NK-92 (cell line): ENCODE data around the gene YAF2.
"Not testable (repeated sequence)": the region's sequence is repeated elsewhere in the genome, so short reads cannot be mapped to it uniquely, and the experiment has no call there.

Source experiments
- DNase-seq: peaks from one replicate; lab custom pipeline; 2025; ENCODE audit not compliant: unreplicated experiment; lab: John Stamatoyannopoulos, UW

YAF2 gene

GRCh38 chr12:42199007-42199406, 39.0 kb downstream of the YAF2 start:
- DNase-seq = no peak

GRCh38 chr12:42196723-42197603, 41.1 kb downstream of the YAF2 start:
- DNase-seq = no peak

- no peak for DNase-seq
These were observed 45.4 kb downstream of the YAF2 start for GRCh38 chr12:42192686-42193085.

GRCh38 chr12:42192258-42192657, 45.8 kb downstream of the YAF2 start:
- DNase-seq = no peak

DNA sequence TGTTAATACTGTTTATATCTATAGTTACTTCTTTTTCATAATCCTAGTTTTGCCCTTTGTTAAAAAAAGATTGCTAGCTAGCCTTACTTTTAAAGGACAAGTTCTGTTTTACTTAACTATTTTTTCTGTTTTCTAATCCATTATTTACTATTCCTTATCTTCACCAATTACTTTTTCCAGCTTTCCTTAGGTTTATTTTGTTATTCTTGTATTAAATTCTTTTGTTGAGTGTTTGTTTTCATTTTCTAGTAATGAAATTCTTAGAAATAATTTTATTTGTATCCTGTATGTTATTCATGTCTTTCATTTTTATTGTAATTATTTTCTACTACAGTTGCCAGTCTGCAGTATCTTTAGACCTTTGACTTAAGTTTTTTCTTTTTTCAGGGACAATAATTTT, 47.7 kb downstream of the YAF2 start:
- no peak for DNase-seq

- not testable (repeated sequence) for DNase-seq
These were observed 49.8 kb downstream of the YAF2 start for GRCh38 chr12:42188275-42188674.

- DNase-seq = no peak
These were observed 50.2 kb downstream of the YAF2 start for GRCh38 chr12:42187799-42188198.

GRCh38 chr12:42186793-42187192, 51.3 kb downstream of the YAF2 start:
- no peak for DNase-seq

DNA sequence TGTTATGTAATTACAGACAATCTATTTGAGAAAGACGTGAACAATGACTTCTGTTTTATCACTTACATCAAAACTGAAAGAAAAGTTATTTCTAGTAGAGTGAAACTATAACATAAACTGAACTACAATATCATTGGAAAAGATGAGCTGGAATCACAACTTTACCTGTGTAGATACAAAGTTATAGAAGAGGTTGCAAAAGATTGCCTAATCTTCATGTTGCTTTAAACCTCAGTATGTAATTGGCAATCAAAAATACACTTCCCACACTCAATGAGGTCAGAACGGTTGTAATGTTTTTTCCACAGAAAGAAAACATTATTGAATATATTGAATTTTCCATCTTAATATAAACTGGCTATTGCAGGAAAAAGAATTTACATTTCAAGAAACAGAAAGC, 55.7 kb downstream of the YAF2 start:
- no peak for DNase-seq

- DNase-seq = no peak
These were observed 57.0 kb downstream of the YAF2 start for GRCh38 chr12:42180990-42181596.

DNA sequence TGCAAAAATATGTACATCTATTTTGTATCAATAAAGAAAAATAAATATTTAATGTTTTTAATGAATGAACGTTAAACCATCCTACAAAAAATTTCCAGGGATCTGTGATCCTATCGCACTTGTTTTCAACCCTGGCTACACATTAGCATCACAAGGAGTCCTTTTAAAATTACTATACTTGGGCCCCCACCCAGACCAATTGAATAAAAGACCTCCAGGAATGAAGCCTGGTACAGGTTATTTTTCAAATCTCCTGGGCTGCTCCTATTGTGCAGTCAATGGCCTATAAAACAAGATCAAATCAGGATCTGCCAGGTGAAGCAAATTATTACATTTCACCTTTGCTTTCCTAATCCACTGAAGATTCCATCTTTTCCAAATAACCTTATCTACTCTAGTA, 59.9 kb downstream of the YAF2 start:
- no peak for DNase-seq

DNA sequence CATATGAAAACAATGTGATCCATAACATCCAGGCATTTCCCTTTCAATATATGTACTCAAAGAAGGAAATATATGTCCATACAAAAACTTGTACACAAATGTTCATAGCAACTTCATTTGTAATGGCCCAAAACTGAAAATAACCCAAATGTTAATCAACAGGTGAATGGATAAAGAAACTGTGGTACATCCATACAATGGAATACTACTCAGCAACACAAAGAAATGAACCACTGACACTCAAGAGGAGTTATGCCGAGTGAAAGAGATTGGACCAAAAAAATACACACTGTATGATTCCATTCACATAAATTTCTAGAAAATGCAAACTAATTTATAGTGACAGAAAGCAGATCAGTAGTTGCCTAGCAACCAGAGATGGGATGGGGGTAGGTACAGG, 63.1 kb downstream of the YAF2 start:
- no peak for DNase-seq

- DNase-seq = no peak
These were observed 64.0 kb downstream of the YAF2 start for GRCh38 chr12:42173961-42174521.

GRCh38 chr12:42172441-42173210, 65.4 kb downstream of the YAF2 start:
- DNase-seq = no peak

DNA sequence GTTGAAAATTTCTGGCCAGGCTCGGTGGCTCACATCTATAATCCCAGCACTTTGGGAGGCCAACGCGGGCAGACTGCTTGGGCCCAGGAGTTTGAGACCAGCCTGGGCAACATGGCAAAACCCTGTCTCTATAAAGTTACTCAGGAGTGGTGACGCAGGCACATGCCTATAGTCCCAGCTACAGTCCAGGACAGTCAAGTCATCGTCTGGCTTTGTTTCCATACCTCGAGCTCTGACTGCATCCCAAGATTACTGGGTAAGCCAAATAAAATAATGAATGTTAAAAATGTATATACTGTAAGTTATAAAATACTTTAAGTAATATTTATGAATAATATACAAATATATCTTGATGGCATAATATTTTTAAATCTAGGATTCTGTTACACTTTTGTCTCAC, 70.3 kb downstream of the YAF2 start:
- DNase-seq = no peak

- DNase-seq = no peak
These were observed 71.5 kb downstream of the YAF2 start for GRCh38 chr12:42166501-42166900.

DNA sequence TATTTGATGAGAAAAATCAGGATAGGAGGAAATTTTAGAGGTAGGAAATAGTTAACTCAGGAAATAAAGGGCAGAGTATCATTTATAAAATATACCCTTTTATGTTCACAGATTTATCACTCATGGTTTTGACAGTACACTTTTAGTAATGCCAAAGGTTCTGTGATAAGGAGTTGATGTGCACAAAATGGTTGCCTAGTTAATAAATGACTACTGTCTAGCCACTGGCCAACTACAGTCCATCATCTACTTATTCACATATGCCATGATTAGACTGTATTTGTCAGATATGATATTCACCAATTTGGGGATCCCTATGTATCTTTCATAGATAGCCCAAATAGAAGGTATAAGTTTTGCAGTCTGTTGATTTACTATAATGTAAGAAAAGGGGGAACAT, 74.1 kb downstream of the YAF2 start:
- DNase-seq = no peak

DNA sequence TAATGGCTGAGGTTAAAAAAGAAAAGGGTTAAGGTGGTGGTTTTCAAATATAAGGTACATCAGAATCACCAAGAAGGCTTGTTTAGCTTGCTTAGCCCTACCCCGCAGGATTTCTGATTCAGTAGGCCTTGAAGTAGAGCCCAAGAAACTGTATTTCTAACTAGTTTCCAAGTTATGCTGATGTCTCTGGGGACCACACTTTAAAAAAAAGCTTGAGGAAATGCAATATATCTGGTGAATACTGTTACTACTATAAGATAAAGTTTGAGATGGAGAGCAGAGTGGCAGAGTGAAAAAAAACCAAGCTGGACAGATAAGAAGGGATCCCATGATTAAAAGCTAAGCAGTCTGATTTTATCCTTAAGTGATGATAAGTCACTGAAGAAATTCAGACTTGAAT, 75.1 kb downstream of the YAF2 start:
- no peak for DNase-seq

DNA sequence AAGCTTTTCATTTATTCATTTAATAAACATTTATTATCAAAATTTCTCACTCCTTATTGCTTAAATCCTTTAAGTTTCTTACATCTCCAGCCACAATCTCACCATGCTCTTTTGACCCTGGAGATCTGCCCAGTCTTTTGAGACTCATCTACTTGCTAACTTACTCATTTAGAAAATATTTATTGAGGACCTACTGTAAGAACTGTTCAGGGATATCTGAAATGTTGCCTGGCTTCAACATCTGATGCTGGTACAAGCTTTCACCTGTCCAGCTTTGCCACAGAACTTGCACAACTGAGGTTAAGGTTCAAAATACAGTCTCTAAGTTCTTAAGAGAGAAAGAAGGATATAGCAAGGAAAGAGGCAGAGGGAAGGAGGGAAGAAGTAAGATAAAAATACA, 75.9 kb downstream of the YAF2 start:
- no peak for DNase-seq

- DNase-seq = no peak
These were observed 76.5 kb downstream of the YAF2 start for GRCh38 chr12:42161529-42161928.

DNA sequence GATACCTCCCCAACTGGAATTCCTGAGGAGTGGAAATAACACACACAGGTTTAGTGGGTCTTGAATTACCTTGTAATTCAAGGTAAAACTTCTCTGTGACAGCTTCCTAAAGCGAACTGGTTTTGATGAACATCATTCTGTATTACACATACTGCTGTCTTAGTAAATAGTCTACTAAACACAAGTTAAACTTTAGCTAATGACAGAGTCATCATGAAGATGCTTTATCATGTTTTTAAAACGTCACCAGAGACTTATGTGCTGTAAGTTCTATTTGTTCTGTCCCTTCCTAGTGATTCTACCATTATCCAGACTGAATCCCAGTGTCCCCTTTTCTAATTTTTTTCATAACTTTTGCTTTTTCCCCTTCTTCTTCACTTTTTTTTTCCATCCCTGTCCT, 81.8 kb downstream of the YAF2 start:
- no peak for DNase-seq
